ENCODE measurements around the gene MGST2. TPM values are rescaled to one million over a fixed set of nuclear protein-coding genes. Genes with fewer than 3 reads are reported as not detected.

MGST2 gene
- total and polyA plus RNA-seq, 10 of the 15 experiments (the other 5 are each of a cell fraction or from before 2014, with no cell fraction given): 19.0 to 50.1 (median 30.6) TPM

DNA sequence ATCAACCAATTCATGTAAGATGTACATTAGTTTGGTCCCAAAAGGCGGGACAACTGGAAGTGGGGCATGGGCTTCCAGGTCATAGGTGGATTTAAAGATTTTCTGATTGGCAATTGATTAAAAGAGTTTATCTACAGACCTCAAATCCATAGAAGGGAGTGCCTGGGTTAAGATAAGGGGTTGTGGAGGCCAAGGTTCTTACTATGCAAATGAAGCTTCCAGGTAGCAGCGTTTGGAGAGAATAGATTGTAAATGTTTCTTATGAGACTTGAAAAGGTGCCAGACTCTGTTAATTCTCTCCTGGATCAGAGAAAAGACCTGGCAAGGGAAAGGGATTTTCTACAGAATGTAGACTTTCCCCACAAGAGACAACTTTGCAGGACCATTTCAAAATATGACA lies 2.4 kb downstream of the MGST2 start:
- ChIA-PET SMC1A (ENCODE audit: uncharacterized antibody, unreplicated experiment) (no interaction called here), CTCF (interaction anchor here (4.5 kb wide), 1 partner anchor 12 kb away, joined by 30 read pairs; no protein-coding TSS in a partner anchor), RAD21 (ENCODE audit: unreplicated experiment) (no interaction called here), POLR2A (no interaction called here)
- TF ChIP-seq NFIC (IDR thresholded peaks at IDR 0.05; ENCODE audit: low read depth, low read length) (no peak), HCFC1 (IDR thresholded peaks at IDR 0.05; ENCODE audit: low read length) (no peak), CBX3 (IDR thresholded peaks at IDR 0.05; ENCODE audit: borderline replicate concordance, low read depth) (no peak), PML (IDR thresholded peaks at IDR 0.05; ENCODE audit: low read length) (no peak), SIX5 (IDR thresholded peaks at IDR 0.05; ENCODE audit: low read depth, low read length, severe bottlenecking) (no peak), BACH1 (IDR thresholded peaks at IDR 0.05; ENCODE audit: borderline replicate concordance) (no peak), EP300 (IDR thresholded peaks at IDR 0.05; ENCODE audit: borderline replicate concordance in 1 of 2, control insufficient read depth in 1 of 2, low read depth in 2 of 2, low read length in 2 of 2) (no peak), SUZ12 (IDR thresholded peaks at IDR 0.05; ENCODE audit: unreplicated experiment) (no peak), YBX1 (IDR thresholded peaks at IDR 0.05) (no peak), STAT1 (conservative IDR thresholded peaks at IDR 0.05) (no peak), PBX3 (IDR thresholded peaks at IDR 0.05; ENCODE audit: insufficient replicate concordance, low read depth, low read length) (no peak), ZNF622 (IDR thresholded peaks at IDR 0.05) (no peak), SREBF2 (IDR thresholded peaks at IDR 0.05; ENCODE audit: low read length) (no peak), SMC3 (IDR thresholded peaks at IDR 0.05; ENCODE audit: borderline replicate concordance, low read length) (no peak), ATF7 (IDR thresholded peaks at IDR 0.05; ENCODE audit: low read depth) (no peak), TBL1XR1 (IDR thresholded peaks at IDR 0.05; ENCODE audit: low read depth, low read length) (no peak), SMARCA5 (IDR thresholded peaks at IDR 0.05) (no peak), SUPT20H (IDR thresholded peaks at IDR 0.05; ENCODE audit: borderline replicate concordance, control insufficient read depth, low read depth, low read length) (no peak), EED (IDR thresholded peaks at IDR 0.05; ENCODE audit: low read depth) (no peak)
- TF ChIP-seq, protein P1, sequence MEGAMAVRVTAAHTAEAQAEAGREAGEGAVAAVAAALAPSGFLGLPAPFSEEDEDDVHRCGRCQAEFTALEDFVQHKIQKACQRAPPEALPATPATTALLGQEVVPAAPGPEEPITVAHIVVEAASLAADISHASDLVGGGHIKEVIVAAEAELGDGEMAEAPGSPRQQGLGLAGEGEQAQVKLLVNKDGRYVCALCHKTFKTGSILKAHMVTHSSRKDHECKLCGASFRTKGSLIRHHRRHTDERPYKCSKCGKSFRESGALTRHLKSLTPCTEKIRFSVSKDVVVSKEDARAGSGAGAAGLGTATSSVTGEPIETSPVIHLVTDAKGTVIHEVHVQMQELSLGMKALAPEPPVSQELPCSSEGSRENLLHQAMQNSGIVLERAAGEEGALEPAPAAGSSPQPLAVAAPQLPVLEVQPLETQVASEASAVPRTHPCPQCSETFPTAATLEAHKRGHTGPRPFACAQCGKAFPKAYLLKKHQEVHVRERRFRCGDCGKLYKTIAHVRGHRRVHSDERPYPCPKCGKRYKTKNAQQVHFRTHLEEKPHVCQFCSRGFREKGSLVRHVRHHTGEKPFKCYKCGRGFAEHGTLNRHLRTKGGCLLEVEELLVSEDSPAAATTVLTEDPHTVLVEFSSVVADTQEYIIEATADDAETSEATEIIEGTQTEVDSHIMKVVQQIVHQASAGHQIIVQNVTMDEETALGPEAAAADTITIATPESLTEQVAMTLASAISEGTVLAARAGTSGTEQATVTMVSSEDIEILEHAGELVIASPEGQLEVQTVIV (IDR thresholded peaks at IDR 0.05; ENCODE audit: borderline replicate concordance, partially characterized antibody): no peak
- Histone ChIP-seq H3K9me3 (replicated peaks; ENCODE audit: control insufficient read depth, insufficient read depth, low read length) (no peaks in the 10 kb centered on the region), H3K27ac (ENCODE audit: control insufficient read depth, insufficient read depth) (no peak overlapping the region), H3K27me3 (replicated peaks in 1 of 2; ENCODE audit: control insufficient read depth in 2 of 2, insufficient read depth in 2 of 2, low read length in 1 of 2) (no peaks in the 10 kb centered on the region), H3K4me2 (ENCODE audit: control insufficient read depth, insufficient read depth) (0 out of 2 replicates have a peak overlapping the region, but pooled peaks have one; percentile 3), H3K4me3 (no peak overlapping the region), H2AFZ (ENCODE audit: control insufficient read depth, low read depth, low read length) (no peak overlapping the region), H3K79me2 (ENCODE audit: control insufficient read depth, insufficient read depth, low read length) (peaks cover 14% of the 10 kb centered on the region), H3K9ac (ENCODE audit: control insufficient read depth, insufficient read depth, low read length) (no peak overlapping the region), H3K36me3 (ENCODE audit: control insufficient read depth in 2 of 2, insufficient read depth in 2 of 2, low read length in 1 of 2) (no peaks in the 10 kb centered on the region; a peak in 1 of 4 replicates), H3K4me1 (ENCODE audit: control insufficient read depth, insufficient read depth, low read length) (no peaks in the 10 kb centered on the region; the same call in 1 of the 2 replicates), H4K20me1 (ENCODE audit: control insufficient read depth, insufficient read depth) (no peaks in the 10 kb centered on the region)
- no TSS peak for BruUV-seq (replicated peaks)
- intact Hi-C loops (cut with micrococcal nuclease; ENCODE audit: unreplicated experiment): no loop called here
- no peak for ATAC-seq
- WGBS (ENCODE audit: insufficient coverage, insufficient replicate concordance, low lambda C conversion rate, missing lambda C conversion rate): 44% methylated on average over 2 of the region's 2 CpGs
- no peak for DNase-seq (ENCODE audit: low read depth, low spot score)
- FAIRE-seq: no peak
- in situ Hi-C loops (cut with MboI): no loop called here
